Common myeloid progenitor, CD34-positive (primary cell): ENCODE results near the gene PPM1E.
A peak's percentile ranks its signal among the peaks of the same experiment; 100 is the strongest.

Experiments used
- CTCF ChIA-PET: fragments of 350-600 bp; sonication (Branson Sonifier 250); formaldehyde crosslinking; loops from one replicate; lab custom pipeline; 2021; ENCODE audit warnings: antibody characterized with exemption; lab: Charles Lee
- POLR2A ChIA-PET: fragments of 350-600 bp; sonication (Branson Sonifier 250); formaldehyde crosslinking; loops from one replicate; lab custom pipeline; 2021; ENCODE audit warnings: antibody characterized with exemption; lab: Charles Lee
- DNase-seq, 3 donors: peaks; one replicate each; pipeline versions ENCODE4 v3.0.0 to v3.0.0-alpha.2; 2013
- H3K27ac ChIP-seq, 2 experiments: 1 replicate in 1 of 2; 2 replicates in 1 of 2; pipeline ENCODE4 v1.7.0; 2013; ENCODE audit warnings: inconsistent platforms in 2 of 2, low read length in 2 of 2, mild to moderate bottlenecking in 2 of 2, low read depth in 1 of 2, moderate library complexity in 1 of 2; ENCODE audit not compliant: severe bottlenecking in 2 of 2, insufficient read depth in 1 of 2, poor library complexity in 1 of 2
- H3K27me3 ChIP-seq, 5 experiments: replicated peaks in 2 of 5; 1 replicate in 3 of 5; 2 replicates in 2 of 5; pipeline versions ENCODE4 v1.6.1 to v1.7.0; 2013; ENCODE audit warnings: low read length in 4 of 5, mild to moderate bottlenecking in 2 of 5, moderate library complexity in 2 of 5, inconsistent platforms in 1 of 5; ENCODE audit not compliant: insufficient read depth in 5 of 5, control insufficient read depth in 4 of 5
- H3K36me3 ChIP-seq, 4 experiments: 1 replicate in 2 of 4; 2 replicates in 2 of 4; pipeline versions ENCODE4 v1.6.1 to v1.7.0; 2013; ENCODE audit warnings: low read length in 3 of 4, control low read depth in 1 of 4, mild to moderate bottlenecking in 1 of 4; ENCODE audit not compliant: control insufficient read depth in 4 of 4, insufficient read depth in 4 of 4
- H3K4me1 ChIP-seq, 4 experiments: 1 replicate in 3 of 4; 2 replicates in 1 of 4; pipeline versions ENCODE4 v1.6.1 to v1.7.1; 2013; ENCODE audit warnings: low read length in 3 of 4, mild to moderate bottlenecking in 3 of 4, control low read depth in 1 of 4, inconsistent platforms in 1 of 4, moderate library complexity in 1 of 4; ENCODE audit not compliant: control insufficient read depth in 4 of 4, insufficient read depth in 4 of 4; ENCODE audit errors: control extremely low read depth in 1 of 4
- H3K4me3 ChIP-seq, 7 experiments: 1 replicate in 4 of 7; 2 replicates in 3 of 7; pipeline versions ENCODE4 v1.5.1 to v1.7.0; 2013; ENCODE audit warnings: mild to moderate bottlenecking in 7 of 7, low read length in 6 of 7, moderate library complexity in 6 of 7, inconsistent platforms in 2 of 7, low read depth in 2 of 7, control low read depth in 1 of 7; ENCODE audit not compliant: insufficient read depth in 4 of 7, control insufficient read depth in 1 of 7; ENCODE audit errors: extremely low read depth in 1 of 7
- H3K9me3 ChIP-seq, 5 experiments: 1 replicate in 4 of 5; 2 replicates in 1 of 5; pipeline versions ENCODE4 v1.6.1 to v1.7.1; 2013; ENCODE audit warnings: low read length in 4 of 5, mild to moderate bottlenecking in 2 of 5, inconsistent platforms in 1 of 5, low read depth in 1 of 5, moderate library complexity in 1 of 5; ENCODE audit not compliant: control insufficient read depth in 4 of 5, insufficient read depth in 2 of 5; ENCODE audit errors: control extremely low read depth in 1 of 5
- WGBS: methylation state at CpG from one replicate; pipeline ENCODE4 v1.1.5; 2013; ENCODE audit not compliant: insufficient coverage; 5-methylcytosine and 5-hydroxymethylcytosine counted together

PPM1E gene

DNA sequence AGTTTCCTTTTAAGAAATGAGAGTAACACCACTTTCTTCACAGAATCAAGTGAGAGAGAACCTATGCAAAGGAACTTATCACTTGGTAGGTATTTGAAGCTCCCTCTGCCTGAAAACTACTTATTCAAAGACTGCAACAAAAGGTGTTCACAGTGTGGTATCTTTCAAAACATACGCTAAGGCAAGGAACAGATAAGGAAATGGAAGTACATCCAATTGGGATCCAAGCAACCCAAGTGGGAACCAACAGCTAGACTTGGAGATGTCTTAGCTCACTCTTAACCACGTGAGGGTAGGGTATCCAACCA, 431 bp upstream of the PPM1E start:
- 50% methylated on average over 2 of the region's 2 CpGs for WGBS
- peaks cover 3 to 18% (median 16%) of the 10 kb centered on the region in 4 experiments for H3K4me1 ChIP-seq
- no peaks in the 10 kb centered on the region for H3K36me3 ChIP-seq
- H3K27me3 ChIP-seq = peaks cover 22 to 64% (median 30%) of the 10 kb centered on the region in 5 experiments
- POLR2A ChIA-PET = no interaction called here
- CTCF ChIA-PET = no interaction called here
- no peak overlapping the region for H3K27ac ChIP-seq
- no peak for DNase-seq
- H3K4me3 ChIP-seq = peak overlapping the region in 6 of 7 experiments; percentile 50 to 82 (median 72)
- no peaks in the 10 kb centered on the region for H3K9me3 ChIP-seq

DNA sequence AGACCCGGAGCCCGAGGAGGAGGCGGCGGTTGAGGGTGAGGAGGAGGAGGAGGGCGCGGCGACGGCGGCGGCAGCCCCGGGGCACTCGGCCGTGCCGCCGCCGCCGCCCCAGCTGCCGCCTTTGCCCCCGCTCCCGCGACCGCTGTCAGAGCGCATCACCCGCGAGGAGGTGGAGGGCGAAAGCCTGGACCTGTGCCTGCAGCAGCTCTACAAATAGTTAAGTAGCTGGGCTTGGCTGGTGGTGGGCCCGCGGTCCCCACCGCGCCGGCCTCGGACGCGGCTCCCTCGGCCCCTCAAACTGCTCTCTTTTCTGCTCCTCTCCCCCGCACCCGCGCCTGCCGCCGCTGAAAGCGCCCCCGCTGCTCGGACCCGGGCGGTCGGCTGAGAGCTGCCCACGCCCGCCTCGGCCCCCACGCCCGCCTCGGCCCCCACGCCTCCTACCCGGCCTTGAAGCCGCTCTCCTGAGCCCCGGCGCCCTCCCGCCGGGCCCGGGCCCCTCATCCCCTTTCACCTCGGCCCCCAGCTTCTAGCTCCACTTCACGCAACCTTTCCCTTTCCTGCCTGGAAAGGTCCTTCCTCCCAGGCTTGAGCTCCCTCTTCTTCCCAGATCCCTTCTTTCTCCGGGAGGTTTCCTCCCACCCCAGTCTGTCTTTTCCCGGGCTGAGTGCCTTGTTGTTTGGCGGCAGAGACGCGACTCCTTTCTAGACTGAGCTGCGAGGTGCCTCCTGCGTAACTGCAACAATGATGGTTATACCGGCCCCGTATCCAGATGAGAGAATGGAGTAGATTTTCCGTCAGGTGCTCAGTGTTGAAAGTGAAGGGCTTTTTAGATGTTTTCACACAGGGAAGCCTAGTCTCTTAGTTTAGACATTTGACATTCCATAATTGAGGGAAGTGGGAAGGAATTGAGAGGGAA, 850 bp downstream of the PPM1E start:
- CTCF ChIA-PET = no interaction called here
- peak overlapping the region; percentile 50 to 82 (median 72) for H3K4me3 ChIP-seq
- WGBS = under 1% methylated on average over 57 of the region's 72 CpGs
- H3K27ac ChIP-seq = no peak overlapping the region
- peak in 2 of 3 donors; percentile 10 to 27 for DNase-seq
- H3K9me3 ChIP-seq = no peaks in the 10 kb centered on the region
- POLR2A ChIA-PET = no interaction called here
- peaks cover 3 to 18% (median 16%) of the 10 kb centered on the region in 4 experiments for H3K4me1 ChIP-seq
- no peaks in the 10 kb centered on the region for H3K36me3 ChIP-seq
- peaks cover 29 to 74% (median 40%) of the 10 kb centered on the region in 5 experiments for H3K27me3 ChIP-seq

DNA sequence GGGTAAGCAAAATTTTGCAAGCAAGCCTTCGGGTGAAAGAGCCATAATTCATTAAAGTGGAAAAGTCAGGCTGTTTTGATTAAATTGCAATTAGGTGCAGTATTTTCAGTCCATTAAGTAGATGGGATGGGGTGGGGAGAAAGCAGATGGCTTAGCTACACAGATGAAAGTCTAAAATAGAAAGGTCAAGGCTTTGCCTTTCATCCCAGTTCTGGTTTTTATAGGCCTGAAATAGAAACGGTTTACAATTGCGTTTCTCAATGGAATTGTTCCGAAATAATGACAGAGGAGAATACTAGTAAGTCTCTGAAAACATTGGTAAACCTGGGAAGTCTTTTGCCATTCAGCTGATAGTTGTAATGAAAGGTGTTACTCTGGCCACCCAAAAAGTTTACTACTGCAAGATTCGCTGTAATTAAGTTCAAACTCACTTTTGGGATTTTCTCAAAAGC, 1.5 kb downstream of the PPM1E start:
- DNase-seq = no peak
- Histone ChIP-seq H3K27me3 (peaks cover 29 to 75% (median 40%) of the 10 kb centered on the region in 5 experiments), H3K36me3 (no peaks in the 10 kb centered on the region), H3K4me1 (peaks cover 3 to 18% (median 16%) of the 10 kb centered on the region in 4 experiments), H3K4me3 (peak overlapping the region in 3 of 7 experiments; percentile 72 to 82 (median 79)), H3K9me3 (no peaks in the 10 kb centered on the region), H3K27ac (no peak overlapping the region)
- 55% methylated on average over 5 of the region's 5 CpGs for WGBS
- POLR2A ChIA-PET = no interaction called here
- CTCF ChIA-PET = no interaction called here

DNA sequence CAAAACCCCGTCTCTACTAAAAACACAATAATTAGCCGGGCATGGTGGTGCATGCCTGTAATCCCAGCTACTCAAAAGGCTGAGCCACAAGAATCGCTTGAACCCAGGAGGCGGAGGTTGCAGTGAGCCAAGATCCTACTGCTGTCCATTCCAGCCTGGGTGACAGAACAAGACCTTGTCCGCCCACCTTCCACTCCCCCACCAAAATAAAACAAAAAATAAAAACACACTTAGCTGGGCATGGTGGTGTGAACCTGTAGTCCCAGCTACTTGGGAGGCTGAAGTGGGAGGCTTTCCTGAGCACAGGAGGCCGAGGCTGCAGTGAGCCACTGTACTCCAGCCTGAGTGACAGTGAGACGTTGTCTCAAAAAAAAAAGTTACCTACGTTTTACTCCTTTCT, 3.2 kb downstream of the PPM1E start:
- H3K27ac ChIP-seq = no peak overlapping the region
- DNase-seq = no peak
- POLR2A ChIA-PET = no interaction called here
- H3K9me3 ChIP-seq = no peaks in the 10 kb centered on the region
- H3K27me3 ChIP-seq = peaks cover 27 to 72% (median 29%) of the 10 kb centered on the region in 5 experiments
- 100% methylated on average over 5 of the region's 8 CpGs for WGBS
- H3K36me3 ChIP-seq = no peaks in the 10 kb centered on the region
- CTCF ChIA-PET = no interaction called here
- no peak overlapping the region for H3K4me3 ChIP-seq
- H3K4me1 ChIP-seq = peaks cover 3 to 18% (median 16%) of the 10 kb centered on the region in 4 experiments

DNA sequence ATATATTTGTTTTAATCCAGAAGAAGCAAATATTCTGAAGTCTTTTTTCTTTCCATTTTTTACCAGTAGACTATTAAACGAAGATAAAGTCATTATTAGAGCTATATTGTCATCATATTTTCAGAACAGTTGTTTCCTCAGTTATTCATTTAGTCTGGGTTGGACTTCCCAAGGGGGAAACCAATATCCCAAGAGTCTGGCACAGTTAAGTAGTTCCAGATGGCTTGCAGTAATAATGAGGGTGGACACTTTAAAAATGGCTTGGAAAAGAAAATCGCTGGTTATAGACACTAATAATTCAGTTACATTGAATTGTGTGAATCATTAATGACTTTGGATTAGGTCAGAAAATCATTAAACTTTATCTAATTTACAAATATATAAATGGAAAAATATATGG, 3.9 kb downstream of the PPM1E start:
- Histone ChIP-seq H3K27ac (no peak overlapping the region), H3K36me3 (no peaks in the 10 kb centered on the region), H3K4me1 (peaks cover 3 to 18% (median 16%) of the 10 kb centered on the region in 4 experiments), H3K27me3 (peaks cover 25 to 70% (median 28%) of the 10 kb centered on the region in 5 experiments), H3K4me3 (no peak overlapping the region), H3K9me3 (no peaks in the 10 kb centered on the region)
- ChIA-PET CTCF (no interaction called here), POLR2A (no interaction called here)
- DNase-seq = no peak
- no CpG with 5 or more reads among the region's 2 CpGs for WGBS

DNA sequence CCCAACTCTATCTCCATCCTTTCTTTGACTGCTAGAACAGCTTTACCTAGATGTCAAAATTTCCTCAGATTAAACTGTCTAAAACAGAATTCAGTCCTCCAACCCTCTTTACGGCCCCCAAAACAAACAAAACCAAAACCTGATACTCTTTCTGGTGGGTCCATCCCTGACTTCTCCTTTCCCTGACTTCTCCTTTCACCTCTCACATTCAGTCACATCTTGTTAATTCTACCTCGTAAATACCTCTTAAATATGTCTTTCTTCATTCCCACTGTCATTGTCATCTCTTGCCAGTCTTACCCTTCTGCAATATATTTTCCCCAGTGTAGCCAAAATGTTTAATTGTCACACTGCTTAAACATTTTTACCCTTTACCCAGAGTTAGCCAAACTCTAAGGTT, 4.6 kb downstream of the PPM1E start:
- Histone ChIP-seq H3K4me1 (peaks cover 3 to 18% (median 16%) of the 10 kb centered on the region in 4 experiments), H3K36me3 (no peaks in the 10 kb centered on the region), H3K4me3 (no peak overlapping the region), H3K27ac (no peak overlapping the region), H3K27me3 (peaks cover 23 to 63% (median 27%) of the 10 kb centered on the region in 5 experiments), H3K9me3 (no peaks in the 10 kb centered on the region)
- ChIA-PET POLR2A (no interaction called here), CTCF (no interaction called here)
- 94% methylated on average over 2 of the region's 2 CpGs for WGBS
- peak in 2 of 3 donors; percentile 7 to 14 for DNase-seq

DNA sequence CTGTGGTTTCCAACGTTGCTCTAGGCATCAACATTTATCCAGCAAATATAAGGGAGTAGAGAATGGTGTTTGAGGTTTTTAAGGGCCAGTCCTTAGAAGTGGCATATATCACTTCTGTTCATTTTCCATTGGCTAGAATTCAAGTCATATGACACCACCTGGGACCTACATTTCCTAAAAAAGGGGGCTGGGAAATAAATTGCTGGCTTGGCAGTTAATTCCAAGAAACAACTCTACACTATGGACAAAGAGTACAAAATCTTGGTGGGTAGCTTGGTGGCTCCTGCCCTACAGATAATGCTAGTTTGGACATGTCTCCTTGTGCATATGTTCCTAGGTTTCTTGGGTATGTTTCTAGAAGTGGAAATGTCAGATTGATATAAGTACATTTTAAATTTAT, 7.6 kb downstream of the PPM1E start:
- ChIA-PET POLR2A (no interaction called here), CTCF (no interaction called here)
- WGBS = no CpG with 5 or more reads among the region's 1 CpG
- Histone ChIP-seq H3K27me3 (peaks cover 7 to 33% (median 14%) of the 10 kb centered on the region in 5 experiments), H3K36me3 (no peaks in the 10 kb centered on the region), H3K27ac (no peak overlapping the region), H3K9me3 (no peaks in the 10 kb centered on the region), H3K4me3 (no peak overlapping the region), H3K4me1 (no peaks in the 10 kb centered on the region)
- DNase-seq = no peak
